GDM1 (cell line): Measurements from ENCODE around the gene WNT7A.
"Not testable (repeated sequence)": the region's sequence is repeated elsewhere in the genome, so short reads cannot be mapped to it uniquely, and the experiment has no call there.

ENCODE experiments used
- DNase-seq: peaks from one replicate; lab custom pipeline; 2025; lab: John Stamatoyannopoulos, UW

Gene WNT7A

DNA sequence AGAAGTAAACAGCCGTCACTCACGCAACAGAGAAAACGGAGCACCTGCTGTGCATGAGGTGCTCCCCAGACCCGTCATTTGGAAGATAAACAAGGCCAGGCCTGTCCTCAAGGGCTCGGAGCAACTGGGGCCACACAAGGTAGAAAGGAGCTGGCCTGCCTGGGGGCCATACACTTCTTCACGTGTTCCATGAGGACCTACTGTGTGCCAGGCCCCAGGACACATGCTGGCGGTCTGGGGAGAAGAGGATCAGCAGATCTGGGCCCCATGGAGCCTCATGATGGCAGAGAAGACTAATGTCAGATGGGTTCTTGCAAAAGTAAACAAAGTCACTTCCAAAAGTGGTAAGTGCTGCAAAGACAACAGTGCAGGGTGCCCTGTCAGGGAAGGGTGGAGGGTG lies 14.3 kb downstream of the WNT7A start:
- no peak for DNase-seq

- DNase-seq = no peak
Measured at GRCh38 chr3:13865106-13865505, 14.8 kb downstream of the WNT7A start.

GRCh38 chr3:13863965-13864595 lies 15.8 kb downstream of the WNT7A start:
- no peak for DNase-seq

GRCh38 chr3:13863382-13863952 lies 16.4 kb downstream of the WNT7A start:
- DNase-seq = no peak

DNA sequence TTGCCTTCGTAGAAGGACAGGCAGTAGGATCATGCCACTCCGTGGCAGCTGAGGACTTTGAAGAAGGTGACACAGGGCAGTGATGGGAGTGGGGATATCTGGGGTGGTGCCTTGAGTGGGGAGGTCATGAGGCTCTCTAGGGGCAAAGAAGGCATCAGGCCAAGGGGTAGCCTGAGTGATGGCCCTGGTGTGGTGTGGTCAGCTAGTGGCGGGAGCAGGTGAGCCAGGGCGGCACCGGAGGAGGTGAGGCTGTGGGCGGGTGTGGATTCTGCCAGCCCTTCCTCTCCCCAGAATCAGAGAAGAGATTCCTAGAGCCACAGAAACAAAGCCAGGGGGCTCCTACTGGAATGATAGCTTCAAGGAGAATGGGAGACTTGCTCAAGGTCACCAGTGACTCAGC lies 18.4 kb downstream of the WNT7A start:
- no peak for DNase-seq

GRCh38 chr3:13860001-13860400 lies 19.9 kb downstream of the WNT7A start:
- DNase-seq = no peak

DNA sequence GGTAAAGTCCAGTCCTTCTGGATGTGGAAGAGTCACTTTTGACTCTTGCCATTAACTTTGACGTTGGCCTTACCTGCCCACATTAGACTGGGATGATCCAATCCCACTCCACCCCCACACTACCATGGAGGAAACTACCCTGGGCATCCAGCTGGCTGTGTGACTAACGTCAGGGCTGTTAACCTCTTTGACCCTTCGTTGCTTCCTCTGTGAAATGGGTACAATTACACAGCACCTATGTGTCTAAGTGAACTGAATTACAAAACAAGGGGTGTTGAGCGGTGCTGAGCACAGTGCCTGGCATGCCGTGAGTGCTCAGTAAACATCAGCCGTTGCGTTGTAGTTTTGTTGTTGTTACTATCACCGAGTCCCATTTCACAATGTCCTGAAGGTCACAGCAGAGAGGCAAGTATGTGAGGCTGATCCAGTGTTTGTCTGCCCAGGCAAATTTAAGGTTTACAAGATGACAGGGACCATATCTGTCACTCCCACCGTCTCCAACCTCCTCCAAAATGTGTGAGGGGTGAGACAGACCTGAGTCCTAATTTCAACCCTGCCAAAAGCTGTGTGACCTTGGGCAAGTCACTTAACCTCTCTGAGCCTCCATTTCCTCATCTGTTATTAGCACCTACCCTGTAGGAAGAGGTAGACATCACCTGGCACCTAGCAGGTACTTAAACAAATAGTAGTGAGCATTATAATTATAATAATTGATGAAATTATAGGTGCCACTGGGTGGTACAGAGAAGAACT lies 20.9 kb downstream of the WNT7A start:
- DNase-seq = no peak

DNA sequence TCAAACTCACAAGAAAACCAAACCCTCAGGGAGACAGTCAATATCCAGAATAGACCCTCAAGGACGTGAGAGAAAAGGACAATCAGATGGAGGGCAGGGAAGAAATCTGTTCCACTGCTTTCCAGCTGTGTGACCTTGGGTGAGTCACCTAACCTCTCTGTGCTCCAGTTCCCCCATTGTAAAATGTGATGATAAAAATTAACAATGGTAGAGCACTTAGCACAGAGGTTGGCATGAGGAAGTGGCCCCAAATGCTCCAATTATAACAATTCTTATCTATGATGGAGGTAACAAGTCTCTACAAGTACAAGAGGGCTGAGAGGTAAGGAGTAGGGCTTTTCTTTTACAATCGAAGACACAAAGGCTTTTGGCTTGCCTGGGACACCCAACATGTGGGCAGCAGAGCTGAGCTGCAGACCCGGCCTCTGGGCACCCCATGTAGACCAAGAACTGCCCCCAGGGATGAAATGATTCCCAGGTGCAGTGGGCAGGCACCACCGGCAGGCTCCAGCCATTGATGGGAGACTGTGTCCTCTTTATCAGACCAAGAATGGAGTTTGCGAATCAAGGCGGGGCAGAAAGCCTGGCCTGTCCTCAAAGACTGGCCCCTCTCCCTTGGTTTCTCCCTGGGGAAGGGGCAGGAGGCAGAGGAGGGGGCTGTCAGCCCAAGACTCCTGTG lies 22.0 kb downstream of the WNT7A start:
- DNase-seq = no peak

DNA sequence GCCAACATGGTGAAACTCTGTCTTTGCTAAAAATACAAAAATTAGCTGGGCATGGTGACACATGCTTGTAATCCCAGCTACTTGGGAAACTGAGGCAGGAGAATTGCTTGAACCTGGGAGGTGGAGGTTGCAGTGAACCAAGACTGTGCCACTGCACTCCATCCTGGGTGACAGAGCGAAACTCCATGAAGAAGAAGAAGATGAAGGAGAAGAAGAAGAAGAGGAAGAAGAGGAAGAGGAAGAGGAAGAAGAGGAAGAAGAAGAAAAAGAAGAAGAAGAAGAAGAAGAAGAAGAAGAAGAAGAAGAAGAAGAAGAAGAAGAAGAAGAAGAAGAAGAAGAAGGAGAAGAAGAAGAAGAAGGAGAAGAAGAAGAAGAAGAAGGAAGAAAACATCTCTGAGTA lies 23.2 kb downstream of the WNT7A start:
- not testable (repeated sequence) for DNase-seq

GRCh38 chr3:13856006-13856405 lies 23.9 kb downstream of the WNT7A start:
- DNase-seq = no peak

GRCh38 chr3:13854492-13854891 lies 25.4 kb downstream of the WNT7A start:
- DNase-seq = no peak

- no peak for DNase-seq
Measured at GRCh38 chr3:13853978-13854296, 25.9 kb downstream of the WNT7A start.

GRCh38 chr3:13853256-13853977 lies 26.5 kb downstream of the WNT7A start:
- DNase-seq = no peak

DNA sequence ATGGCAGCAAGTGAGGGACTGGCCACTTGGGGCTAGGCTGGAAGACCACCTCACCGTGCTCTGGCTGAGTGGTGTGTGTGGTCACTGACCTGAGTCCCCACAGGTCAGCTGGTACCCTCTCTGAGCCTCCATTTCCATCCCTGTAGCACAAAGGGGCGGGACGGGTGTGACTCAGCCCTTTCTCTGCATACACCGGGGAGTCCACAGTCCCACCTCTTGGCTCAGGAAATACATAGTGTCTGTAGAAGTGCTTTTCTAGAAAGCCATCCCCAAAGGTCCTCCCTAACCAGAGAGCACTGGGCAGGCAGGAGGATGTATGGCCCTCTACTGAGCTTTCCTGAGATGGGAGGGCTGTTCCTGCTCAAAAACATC lies 27.2 kb downstream of the WNT7A start:
- DNase-seq = no peak

- peak; percentile 10 for DNase-seq
Measured at GRCh38 chr3:13851997-13852637, 27.8 kb downstream of the WNT7A start.

- DNase-seq = no peak
Measured at GRCh38 chr3:13851091-13851849, 28.6 kb downstream of the WNT7A start.

- no peak for DNase-seq
Measured at GRCh38 chr3:13850161-13850945, 29.5 kb downstream of the WNT7A start.

GRCh38 chr3:13849018-13849417 lies 30.9 kb downstream of the WNT7A start:
- no peak for DNase-seq

GRCh38 chr3:13846716-13847570 lies 32.9 kb downstream of the WNT7A start:
- DNase-seq = no peak
